ENCODE results near the gene JAG1. TPM values are rescaled to one million over a fixed set of nuclear protein-coding genes. Genes with fewer than 3 reads are reported as not detected.

The JAG1 gene
- total RNA-seq, 1 donor from 2014 or later: 172 TPM

- TF ChIP-seq, protein P1, sequence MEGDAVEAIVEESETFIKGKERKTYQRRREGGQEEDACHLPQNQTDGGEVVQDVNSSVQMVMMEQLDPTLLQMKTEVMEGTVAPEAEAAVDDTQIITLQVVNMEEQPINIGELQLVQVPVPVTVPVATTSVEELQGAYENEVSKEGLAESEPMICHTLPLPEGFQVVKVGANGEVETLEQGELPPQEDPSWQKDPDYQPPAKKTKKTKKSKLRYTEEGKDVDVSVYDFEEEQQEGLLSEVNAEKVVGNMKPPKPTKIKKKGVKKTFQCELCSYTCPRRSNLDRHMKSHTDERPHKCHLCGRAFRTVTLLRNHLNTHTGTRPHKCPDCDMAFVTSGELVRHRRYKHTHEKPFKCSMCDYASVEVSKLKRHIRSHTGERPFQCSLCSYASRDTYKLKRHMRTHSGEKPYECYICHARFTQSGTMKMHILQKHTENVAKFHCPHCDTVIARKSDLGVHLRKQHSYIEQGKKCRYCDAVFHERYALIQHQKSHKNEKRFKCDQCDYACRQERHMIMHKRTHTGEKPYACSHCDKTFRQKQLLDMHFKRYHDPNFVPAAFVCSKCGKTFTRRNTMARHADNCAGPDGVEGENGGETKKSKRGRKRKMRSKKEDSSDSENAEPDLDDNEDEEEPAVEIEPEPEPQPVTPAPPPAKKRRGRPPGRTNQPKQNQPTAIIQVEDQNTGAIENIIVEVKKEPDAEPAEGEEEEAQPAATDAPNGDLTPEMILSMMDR (IDR thresholded peaks at IDR 0.05; ENCODE audit: unreplicated experiment): no peak
- DNase-seq (ENCODE audit: low spot score): peak; percentile 36
- H3K4me3 Mint-ChIP-seq (ENCODE audit: unreplicated experiment): peak overlapping the region; percentile 97
- H3K4me1 Mint-ChIP-seq (ENCODE audit: unreplicated experiment): peaks cover 46% of the 10 kb centered on the region
- peaks cover 6% of the 10 kb centered on the region for H3K27me3 Mint-ChIP-seq (ENCODE audit: unreplicated experiment)
- H3K9me3 Mint-ChIP-seq (ENCODE audit: unreplicated experiment): no peaks in the 10 kb centered on the region
- H3K36me3 Mint-ChIP-seq (ENCODE audit: low read depth, unreplicated experiment): peaks cover 32% of the 10 kb centered on the region
- peak overlapping the region; percentile 74 for H3K27ac Mint-ChIP-seq (ENCODE audit: unreplicated experiment)
Measured at GRCh38 chr20:10673176-10673841, 490 bp downstream of the JAG1 start.

DNA sequence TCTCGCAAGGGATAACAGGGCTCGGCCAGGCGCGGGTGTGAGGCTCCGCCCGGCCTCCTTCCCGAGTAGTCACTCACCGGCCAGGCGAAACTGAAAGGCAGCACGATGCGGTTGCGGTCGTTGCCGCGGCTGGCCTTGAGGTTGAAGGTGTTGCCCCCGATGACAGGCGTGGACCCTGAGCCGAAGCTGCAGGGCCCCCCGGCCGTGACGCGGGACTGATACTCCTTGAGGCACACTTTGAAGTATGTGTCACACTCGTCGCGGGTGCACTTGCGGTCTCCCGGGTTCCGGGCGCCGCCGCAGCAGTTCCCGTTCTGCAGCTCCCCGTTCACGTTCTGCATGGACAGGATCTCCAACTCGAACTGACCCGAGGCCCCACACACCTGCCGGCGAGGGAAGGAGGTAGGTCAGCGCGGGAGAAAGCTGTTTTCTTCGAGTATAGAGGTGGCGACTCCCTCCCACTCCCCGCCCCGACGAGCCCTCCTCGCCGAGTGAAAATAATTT lies 1.1 kb downstream of the JAG1 start:
- DNase-seq (ENCODE audit: low spot score): peak; percentile 39
- H3K27me3 Mint-ChIP-seq (ENCODE audit: unreplicated experiment): peaks cover 6% of the 10 kb centered on the region
- peaks cover 38% of the 10 kb centered on the region for H3K36me3 Mint-ChIP-seq (ENCODE audit: low read depth, unreplicated experiment)
- TF ChIP-seq, protein P1 (IDR thresholded peaks at IDR 0.05; ENCODE audit: unreplicated experiment): no peak
- peaks cover 53% of the 10 kb centered on the region for H3K4me1 Mint-ChIP-seq (ENCODE audit: unreplicated experiment)
- no peaks in the 10 kb centered on the region for H3K9me3 Mint-ChIP-seq (ENCODE audit: unreplicated experiment)
- H3K27ac Mint-ChIP-seq (ENCODE audit: unreplicated experiment): peak overlapping the region; percentile 77
- H3K4me3 Mint-ChIP-seq (ENCODE audit: unreplicated experiment): peak overlapping the region; percentile 93

DNA sequence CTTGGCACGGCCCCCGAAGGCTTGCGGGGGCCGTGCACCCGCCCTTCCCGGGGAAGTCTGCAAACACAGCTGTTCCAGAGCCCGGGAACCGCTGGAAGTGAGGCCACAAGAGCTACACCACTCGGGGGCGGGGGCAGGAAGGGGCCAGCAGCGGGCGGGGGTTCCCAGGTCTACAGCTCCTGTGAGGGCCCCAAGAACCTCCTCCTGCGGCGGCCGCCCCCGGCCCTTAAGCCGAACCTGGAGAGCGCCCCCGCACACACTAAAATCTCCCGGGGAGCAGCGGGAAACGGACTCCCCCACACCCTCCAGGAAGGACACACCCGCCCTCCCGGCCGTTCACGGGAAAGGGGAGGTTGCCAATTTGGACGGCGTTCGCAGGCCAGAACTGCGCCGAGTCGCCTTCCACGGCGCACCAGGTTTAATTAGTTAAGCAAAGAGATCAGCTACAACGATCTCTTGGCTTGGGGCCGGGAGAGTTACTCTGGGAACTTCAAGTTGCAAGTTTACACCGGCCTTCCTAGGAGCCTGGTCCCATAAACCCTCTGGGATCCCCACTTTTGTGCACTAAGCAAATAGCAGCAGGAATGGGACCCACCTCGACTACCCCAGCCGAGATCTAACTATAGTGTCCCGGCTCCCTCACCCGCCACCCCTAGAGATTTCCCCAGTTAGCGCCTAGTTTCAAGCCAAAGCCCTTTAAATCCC lies 1.7 kb downstream of the JAG1 start:
- peak overlapping the region; percentile 93 for H3K4me3 Mint-ChIP-seq (ENCODE audit: unreplicated experiment)
- H3K4me1 Mint-ChIP-seq (ENCODE audit: unreplicated experiment): peaks cover 59% of the 10 kb centered on the region
- DNase-seq (ENCODE audit: low spot score): peak; percentile 61
- TF ChIP-seq, protein P1 (IDR thresholded peaks at IDR 0.05; ENCODE audit: unreplicated experiment): no peak
- peak overlapping the region; percentile 77 for H3K27ac Mint-ChIP-seq (ENCODE audit: unreplicated experiment)
- H3K9me3 Mint-ChIP-seq (ENCODE audit: unreplicated experiment): no peaks in the 10 kb centered on the region
- peaks cover 45% of the 10 kb centered on the region for H3K36me3 Mint-ChIP-seq (ENCODE audit: low read depth, unreplicated experiment)
- H3K27me3 Mint-ChIP-seq (ENCODE audit: unreplicated experiment): peaks cover 6% of the 10 kb centered on the region

- peak overlapping the region; percentile 93 for H3K4me3 Mint-ChIP-seq (ENCODE audit: unreplicated experiment)
- H3K9me3 Mint-ChIP-seq (ENCODE audit: unreplicated experiment): no peaks in the 10 kb centered on the region
- TF ChIP-seq, protein P1 (IDR thresholded peaks at IDR 0.05; ENCODE audit: unreplicated experiment): peak; percentile 29
- peaks cover 45% of the 10 kb centered on the region for H3K36me3 Mint-ChIP-seq (ENCODE audit: low read depth, unreplicated experiment)
- H3K4me1 Mint-ChIP-seq (ENCODE audit: unreplicated experiment): peaks cover 59% of the 10 kb centered on the region
- DNase-seq (ENCODE audit: low spot score): peak; percentile 50
- H3K27ac Mint-ChIP-seq (ENCODE audit: unreplicated experiment): peak overlapping the region; percentile 30
- H3K27me3 Mint-ChIP-seq (ENCODE audit: unreplicated experiment): peaks cover 6% of the 10 kb centered on the region
Measured at GRCh38 chr20:10671221-10671918, 2.4 kb downstream of the JAG1 start.
